ENCODE measurements around the gene ITGA2B.
"Not testable (repeated sequence)": the region's sequence is repeated elsewhere in the genome, so short reads cannot be mapped to it uniquely, and the experiment has no call there.

Gene ITGA2B

DNA sequence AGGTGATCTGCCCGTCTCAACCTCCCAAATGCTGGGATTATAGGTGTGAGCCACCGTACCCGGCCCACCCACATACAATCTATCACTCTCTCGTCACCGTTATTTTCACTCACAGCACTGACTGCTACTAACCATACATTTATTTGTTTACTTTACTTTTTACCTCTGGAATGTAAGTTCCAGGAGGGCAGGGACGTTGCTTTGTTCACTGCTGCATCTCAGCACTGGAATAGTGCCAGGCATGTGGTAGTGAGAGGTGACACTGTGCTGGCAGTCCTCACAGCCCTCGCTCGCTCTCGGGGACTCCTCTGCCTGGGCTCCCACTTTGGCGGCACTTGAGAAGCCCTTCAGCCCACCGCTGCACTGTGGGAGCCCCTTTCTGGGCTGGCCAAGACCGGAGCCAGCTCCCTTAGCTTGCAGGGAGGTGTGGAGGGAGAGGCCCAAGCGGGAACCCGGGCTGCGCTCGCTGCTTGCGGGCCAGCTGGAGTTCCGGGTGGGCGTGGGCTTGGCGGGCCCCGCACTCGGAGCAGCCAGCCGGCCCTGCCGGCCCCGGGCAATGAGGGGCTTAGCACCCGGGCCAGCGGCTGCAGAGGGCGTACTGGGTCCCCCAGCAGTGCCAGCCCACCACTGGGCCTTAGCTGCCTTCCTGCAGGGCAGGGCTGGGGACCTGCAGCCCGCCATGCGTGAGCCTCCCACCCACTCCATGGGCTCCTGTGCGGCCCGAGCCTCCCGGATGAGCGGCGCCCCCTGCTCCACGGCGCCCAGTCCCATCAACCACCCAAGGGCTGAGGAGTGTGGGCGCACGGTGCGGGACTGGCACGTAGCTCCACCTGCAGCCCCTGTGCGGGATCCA is 20.8 kb downstream of the ITGA2B start:
- DNase-seq, result not testable (repeated sequence)

DNA sequence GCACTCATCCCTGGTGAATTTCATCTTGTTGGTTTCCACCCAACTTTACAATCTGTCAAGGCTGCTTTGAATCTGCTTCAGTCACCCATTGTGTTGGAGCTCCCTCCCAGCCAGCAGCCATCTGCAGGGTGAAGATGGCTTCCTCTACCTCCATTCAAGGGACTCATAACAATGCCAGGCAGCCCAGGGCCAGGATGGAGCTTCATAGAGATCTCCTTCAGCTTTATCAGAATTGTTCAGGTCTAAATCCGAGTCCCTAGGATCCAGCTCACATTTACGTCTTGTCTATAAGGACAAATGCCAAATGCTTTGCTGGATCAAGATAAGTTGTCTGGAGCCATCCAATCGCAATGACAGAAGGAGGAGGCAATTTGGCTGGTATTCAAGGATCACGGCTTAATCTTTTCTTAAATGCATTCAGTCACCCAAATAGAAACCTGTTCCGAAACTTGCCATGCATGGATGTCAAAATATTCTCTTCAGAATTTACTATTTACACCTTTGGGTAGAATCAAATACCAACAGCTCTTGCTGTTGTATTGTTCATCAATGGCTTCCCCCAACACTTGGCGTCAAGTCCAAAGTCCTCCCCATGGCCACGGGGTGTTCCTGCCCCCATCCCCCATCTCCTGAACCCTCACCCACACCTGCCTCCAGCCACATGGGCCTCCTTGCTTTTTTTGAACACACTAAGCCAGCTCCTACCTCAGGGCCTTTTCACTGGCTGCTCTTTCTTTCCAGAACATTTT is 22.0 kb downstream of the ITGA2B start:
- DNase-seq, result no peak

DNA sequence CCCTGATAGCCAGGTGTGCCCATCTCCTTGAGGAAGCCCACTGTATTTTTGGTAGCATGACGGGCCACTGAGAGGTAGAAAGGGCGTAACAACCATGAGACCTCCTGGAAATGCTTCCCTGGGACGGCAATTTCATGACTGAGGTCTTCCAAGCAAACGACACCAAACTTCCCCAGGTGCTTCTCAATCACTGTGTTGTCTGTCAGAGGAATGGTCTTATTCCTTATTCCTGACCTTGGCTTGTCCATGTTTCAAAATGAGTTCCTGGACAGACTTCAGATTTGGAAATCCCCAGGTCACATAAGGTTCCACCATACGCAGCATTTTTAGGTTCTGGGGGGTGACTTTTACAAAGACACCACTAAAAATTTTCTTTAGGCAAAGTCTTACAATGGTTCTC is 24.4 kb downstream of the ITGA2B start:
- DNase-seq, result not testable (repeated sequence)

DNA sequence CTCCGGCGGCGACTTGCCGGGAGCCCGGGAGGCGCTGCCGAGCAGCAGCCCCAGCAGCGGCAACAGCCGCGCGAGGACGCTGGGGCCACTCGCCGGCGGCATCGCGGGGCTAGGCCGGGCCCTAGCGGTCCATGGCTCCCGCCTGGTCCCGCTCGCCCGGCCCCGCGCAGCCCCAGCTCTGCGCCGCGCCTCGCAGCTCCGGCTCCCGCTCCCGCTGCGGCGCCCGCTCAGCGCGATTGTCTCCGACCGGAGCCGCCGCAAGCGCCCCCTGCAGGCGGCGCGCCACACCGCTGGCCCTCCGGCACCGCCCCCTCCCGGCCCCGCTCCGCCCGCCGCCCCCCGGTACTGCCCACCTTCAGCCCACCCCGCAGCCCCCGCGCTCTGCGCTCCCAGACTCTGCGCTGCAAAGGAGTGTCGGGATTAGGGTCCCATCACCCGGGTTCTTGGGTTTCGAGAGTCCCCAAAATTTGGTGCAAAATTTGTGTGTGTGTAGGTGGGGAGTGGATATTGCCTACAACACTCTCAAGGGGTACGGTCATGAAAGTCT is 25.8 kb downstream of the ITGA2B start, which contains the start of gene FAM171A2:
Gene FAM171A2, minus strand, starts transcription at position 241 of the 547 bp plus-strand sequence. Its CDS starts 139 bp downstream, at position 102.
- DNase-seq, result peak; percentile 64

DNA sequence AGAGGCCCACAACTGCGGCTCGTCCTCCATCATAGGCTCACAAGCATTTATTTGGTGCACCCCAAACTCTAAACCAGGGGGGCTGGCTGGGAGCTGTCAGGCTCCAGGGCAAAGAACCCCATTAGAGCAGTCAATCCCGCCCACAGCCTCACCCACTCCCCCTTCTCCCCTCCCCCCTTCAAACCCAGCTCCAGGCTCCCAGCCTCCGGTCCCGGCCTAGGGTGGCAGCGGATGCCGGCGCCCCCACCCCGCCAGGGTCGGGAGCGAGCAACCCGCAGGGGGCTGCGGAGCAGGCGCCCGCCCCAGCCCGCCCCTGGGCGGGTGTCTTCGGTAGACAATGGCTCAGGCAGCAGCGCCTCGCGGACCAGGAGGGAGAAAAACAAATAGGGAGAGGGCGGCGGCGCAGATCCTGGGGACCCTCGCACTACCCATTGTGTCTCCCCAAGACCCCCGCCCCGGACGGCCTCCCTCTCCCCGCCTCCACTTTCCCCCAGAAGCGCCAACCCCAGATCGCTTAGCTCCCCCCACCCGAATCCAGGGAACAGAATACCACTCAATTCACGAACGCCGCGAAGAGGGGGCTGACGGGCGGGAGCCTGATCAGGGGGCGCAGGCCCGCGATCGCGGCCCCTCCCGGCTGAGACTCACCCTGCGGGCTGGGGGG is 26.4 kb downstream of the ITGA2B start:
- DNase-seq, result no peak

DNA sequence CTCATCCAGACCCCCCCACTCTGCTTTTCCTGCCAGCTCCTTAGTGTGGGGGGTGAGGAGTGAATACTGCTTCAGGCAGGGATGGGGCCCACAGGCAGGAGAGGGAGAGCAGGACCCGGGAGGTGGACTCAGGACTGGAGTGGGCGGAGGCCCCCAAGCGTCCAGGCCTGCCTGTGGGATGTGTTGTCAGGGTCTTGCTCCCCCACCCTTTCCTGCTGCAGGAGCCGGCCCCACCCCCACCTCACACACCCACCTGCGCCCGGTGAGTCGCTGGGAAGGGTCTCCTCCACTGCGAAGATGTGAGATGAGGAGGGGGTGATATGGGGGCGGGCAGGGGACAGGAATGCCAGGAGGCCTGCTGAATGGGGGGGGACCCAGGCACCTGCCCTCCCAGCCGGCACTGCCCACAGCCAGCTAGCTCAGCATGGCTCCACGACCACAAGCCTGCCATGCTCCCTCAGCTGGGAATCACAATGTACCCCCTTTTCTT is 26.9 kb downstream of the ITGA2B start:
- no peak for DNase-seq

DNA sequence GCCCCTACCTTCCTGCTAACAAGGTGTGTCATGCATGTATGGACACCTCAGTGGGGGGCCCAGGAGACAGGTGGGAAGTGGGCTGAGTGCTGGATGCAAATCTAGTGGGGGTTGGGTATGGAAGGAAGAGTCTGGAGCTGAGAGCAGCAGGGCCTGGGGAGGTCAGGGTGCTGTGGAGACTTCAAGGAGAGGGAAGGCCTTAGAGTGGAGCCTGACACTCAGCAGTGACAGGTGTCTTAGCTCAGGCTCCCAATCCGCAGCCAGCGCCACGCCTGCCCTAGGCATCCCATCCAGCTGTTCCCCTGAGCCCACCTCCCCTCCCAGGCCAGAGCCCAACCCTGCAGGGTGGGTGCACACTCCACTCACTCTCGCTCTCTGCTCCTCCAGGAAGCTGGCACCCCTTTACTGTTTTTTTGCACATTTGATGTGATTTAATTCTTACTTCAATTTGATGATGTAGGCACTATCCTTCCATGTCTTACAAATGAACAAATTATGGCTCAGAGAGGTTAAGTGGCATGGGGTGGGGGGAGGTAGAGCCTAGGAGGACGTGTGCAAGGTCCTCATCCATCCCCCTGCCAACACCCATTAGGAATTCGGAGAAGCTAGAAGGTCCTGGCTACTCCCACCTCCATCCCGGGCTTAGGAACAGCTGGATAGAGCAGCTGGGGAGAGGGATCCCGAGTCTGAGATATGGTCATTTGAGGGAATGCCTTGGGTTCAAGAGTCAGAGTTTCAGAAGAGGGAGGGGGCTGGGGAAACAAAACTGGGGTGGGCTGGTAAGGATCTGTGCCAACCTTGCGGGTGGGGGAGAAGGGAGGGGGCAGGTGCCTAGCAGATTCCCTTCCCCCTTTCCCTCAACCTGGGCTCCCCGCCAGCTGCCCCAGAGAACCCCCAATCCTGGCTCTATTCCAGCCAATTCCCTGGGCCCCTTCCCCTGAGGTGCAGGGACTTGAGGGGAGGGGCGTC is 27.9 kb downstream of the ITGA2B start:
- DNase-seq, result no peak

DNA sequence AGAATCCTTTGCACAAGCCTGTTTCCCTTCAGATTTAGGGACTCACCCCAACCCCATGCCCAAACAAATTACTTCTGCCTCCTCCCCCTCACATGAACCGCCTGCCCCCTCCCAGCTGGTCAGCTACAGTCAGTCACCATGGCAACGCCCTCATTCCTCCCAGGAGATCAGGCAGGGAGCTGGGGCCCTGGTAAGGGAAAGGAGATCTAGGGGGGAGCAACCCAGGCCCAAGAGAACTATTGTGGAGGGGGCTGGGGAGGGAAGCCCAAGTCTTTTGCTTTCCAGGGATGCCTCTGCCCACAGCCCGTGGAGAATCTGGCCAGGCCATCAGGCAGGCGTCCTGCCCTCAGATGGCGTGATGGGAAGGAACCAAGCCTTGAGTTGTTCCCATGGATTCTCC is 28.6 kb downstream of the ITGA2B start:
- DNase-seq, result no peak

DNA sequence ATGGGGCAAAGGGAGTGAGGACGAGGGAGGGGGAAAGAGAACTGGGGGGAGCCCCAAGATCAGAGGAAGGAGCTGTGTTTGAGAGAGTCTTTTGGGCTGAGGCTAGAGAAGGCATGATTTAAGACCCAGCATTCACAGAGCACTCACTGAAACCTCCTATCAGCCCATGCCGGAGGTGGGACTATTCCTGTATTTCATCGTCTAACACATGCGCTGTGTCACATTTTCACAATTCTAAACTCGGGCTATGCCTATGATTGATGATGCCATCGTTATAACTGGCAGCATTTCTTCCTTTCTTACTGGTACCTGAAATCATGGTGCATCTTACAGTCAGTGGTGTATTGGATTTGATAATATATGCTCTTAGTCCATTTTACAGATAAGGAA is 29.3 kb downstream of the ITGA2B start:
- no peak for DNase-seq

DNA sequence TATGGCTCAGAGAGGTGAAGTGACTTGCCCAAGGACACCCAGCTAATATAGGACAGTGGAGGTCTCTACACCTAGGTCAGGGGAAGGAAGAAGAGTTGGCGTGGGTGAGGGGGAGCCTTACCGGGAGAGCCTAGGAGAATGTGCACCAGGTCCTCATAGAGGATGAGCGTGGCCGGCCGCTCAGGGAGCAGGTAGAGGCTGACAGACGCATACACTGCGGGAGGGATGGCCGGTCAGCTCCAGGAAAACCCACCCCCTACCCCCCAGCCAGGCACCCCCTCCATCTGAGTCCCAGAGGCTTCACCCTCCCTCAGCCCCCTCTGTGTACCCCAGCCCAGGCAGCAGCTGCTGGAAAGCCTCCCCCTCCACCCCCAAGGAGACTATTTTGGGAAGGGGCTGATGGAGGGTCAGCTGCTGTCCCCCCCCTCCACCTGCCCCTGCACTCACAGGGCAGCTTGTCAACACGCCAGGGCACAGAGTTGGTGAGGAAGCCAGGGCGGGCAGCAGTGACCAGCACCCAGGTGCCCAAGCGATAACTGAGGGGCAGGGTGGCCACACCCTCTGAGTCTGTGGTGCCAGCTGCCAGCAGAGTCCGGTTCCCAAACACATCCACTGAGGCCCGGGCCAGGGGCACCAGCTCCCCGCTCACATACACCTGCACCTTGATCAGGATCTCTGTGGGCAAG is 29.8 kb downstream of the ITGA2B start:
- no peak for DNase-seq

DNA sequence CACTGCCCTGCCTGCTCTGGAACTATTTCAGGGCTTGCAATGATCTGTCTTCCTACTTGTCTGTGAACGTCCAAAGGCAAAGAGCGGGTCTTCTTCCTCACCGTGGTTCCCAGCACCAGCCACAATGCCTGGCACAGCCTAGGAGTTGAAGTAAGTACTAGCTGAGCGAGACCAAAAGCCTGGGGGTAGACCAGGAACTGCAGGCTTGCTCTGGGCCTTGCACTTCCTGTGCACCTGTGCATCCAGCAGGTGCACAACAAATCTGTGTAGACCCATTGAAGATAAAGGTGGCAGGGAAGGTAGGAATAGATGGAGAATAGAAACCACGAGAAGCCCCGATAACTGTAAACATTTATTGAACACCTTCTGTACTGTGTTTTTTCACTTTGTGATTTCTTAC is 30.4 kb downstream of the ITGA2B start:
- DNase-seq, result no peak

DNA sequence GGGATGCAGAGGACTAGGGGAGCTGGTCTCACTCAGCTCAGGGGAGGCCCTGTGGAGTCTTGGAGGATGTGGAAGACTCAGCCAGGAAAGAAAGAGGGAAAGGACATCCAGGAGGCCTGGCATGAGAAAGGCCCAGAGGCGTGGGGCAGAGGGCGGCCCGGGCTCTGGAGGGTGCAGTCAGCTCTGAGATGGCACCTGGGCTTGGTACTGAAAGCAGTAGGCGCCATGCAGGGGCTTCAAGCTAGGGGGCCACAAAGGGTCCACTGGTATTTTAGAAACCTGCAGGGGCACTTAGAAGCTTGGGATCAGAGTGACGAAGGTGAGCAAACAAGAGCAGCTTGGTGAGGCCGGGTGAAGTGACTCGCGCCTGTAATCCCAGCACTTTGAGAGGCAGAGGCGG is 31.4 kb downstream of the ITGA2B start:
- DNase-seq, result no peak

DNA sequence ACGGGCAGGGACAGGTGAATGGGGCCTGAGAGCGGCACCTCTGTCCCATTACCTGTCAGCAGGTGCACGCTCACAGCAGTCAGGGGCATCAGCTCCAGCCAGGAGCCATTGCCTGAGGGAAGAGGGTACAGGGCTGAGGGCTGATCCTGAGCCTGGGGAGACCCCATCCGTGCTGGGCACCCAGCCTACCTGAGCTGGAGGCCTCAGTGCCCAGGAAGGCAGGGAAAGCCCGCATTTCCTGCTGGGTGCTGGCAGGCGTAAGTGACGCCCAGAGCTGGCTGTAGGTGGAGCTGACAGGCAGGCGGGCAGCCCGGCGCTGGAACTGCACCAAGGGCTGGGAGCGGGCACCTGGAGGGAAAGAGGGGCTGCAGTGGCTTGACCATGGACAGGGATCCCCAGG is 33.2 kb downstream of the ITGA2B start:
- DNase-seq, result no peak

DNA sequence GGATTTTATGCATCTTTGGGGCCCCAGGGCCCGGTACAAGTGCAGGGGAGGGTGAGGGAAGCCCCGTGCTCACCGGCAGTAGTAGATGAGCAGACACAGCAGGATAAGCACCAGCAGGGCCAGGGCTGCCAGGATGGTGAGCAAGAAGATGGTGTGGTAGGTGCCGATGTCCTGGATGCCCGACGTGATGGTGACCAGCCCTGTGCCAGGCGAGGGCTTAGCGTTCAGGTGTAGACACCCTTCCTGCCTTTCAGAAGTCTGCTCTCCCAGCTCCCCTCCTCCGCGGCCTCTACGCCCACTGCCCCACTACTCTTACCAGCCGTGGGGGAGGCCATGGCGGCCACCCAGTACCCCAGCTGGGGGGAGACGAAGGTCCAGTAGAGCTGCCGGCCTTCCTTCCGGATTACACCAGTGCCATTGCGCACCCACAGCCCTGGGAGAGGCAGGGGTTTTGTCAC is 33.8 kb downstream of the ITGA2B start:
- no peak for DNase-seq

DNA sequence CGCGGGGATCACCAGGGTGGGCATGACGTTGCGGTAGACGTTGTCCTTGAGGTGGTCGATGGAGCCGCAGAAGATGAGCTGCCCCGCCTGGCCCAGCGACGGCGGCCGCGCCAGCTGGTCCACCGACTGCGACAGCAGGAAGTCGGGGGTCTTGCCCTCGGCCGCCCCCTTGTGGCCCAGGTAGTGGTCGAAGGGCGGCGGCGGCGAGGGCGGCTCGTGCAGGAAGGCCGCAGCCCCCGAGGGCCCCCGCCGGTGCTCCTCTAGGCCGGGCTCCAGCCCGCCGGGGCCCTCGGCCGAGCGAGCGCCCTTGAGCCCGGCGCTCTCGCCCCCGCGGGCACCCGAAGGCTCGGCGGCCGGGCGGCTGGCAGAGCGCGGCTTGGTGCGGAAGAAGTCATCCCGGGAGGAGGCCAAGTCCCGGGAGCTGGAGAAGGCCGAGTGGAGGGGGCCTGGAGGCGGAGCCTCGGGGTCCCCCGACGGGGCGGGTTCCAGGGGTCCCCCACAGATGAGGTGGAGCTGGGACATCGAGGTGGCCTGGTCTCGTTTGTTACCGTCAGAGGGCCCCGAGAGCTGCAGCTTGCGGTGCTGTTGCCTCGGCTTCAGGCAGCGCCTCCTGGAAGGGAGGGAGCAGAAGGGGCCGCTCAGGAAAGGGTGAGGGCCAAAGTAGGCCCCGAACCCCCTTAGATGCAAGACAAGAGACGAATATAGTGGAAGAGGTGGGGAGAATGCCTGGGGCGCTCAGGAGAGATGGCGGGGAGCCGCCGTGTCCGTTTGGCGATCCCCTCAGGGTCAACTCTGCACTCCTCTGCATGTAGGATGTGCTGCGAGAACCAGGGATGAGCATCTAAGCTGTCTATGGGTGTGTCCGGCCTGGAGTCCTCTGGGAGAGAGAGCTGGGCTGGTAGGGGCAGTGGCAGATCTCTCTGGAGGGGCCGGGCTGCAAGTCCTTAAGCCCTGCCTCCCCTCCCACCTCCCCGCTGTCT is 34.6 kb downstream of the ITGA2B start:
- DNase-seq, result peak; percentile 55

DNA sequence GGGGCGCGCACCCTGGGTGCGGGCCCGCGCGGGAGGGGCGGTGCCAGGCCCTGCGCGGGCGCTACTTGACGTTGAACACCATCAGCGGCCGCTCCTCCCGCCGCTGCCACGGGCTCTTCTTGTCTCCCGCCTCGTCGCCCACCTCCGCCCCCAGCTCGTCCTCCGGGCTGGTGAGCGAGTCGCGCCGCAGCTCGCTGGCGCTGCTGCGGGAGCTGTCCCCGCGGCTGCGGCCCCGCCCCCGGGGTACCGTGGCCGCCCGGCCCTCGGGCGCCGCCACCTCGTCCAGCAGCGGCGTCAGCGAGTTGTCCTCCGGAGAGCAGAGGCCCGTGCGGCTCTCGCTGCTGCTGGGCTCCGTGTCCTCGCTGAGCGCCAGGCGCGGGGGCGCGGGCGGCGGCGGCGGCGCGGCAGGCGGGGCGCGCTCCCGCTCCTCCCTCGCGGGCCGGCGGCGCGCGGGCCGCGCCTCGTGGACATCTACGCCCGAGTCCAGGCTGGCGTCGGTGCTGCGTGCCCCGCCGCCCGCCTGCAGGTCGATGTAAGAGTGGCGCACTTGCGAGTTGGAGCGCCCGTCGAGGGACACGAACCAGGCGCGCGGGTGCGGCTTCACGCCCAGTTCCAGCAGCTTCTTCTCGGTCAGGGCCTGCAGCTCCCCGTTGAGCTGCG is 35.6 kb downstream of the ITGA2B start:
- no peak for DNase-seq

DNA sequence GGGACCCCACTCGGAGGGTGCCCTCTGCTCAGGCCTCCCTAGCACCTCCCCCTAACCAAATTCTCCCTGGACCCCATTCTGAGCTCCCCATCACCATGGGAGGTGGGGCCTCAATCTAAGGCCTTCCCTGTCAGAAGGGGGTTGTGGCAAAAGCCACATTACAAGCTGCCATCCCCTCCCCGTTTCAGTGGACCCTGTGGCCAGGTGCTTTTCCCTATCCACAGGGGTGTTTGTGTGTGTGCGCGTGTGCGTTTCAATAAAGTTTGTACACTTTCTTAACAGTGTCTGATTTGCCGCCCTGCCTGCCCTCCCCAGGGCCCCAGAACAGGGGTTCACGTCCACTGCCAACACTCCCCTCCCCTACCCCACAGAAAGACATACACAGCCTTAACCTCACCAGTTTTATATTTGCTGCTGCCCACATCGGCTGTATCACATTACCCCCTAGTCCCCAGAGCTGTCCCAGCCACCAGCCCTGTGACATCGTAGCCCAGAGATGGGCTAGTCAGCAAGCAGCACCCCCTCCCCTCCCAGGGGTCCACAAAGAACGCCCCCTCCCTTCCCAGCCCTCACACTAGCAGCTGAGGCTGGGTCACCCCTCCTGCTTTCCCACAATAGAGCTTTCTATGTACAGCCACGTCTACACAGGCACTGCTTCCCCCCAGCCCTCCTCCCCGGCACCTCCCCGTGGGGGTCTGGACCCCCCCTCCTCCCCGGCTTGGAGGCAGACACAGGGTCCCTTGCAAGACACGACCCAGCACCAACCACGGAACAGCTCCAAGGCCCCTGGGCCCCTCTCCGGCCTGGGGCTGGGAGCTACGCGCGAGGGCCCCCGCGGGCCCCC is 36.4 kb downstream of the ITGA2B start:
- no peak for DNase-seq

Data from activated CD4-positive, alpha-beta T cell treated with anti-CD3 and anti-CD28 coated beads, Interleukin-10, Interleukin-2, amounts not matched to agents 100 ng/mL and 50 ng/mL, durations not matched to agents 16 hours and 8 hours (primary cell).